GM18868 (cell line): ENCODE measurements around the gene HDLBP.

Source experiments
- ATAC-seq: cut with Tn5 transposase; IDR thresholded peaks from one replicate; pipeline ENCODE4 v1.9.1; 2021; ENCODE audit warnings: mild to moderate bottlenecking, moderate library complexity; ENCODE audit not compliant: unreplicated experiment

Gene HDLBP

GRCh38 chr2:241179899-241180298, 135.6 kb downstream of the HDLBP start:
- no peak for ATAC-seq

DNA sequence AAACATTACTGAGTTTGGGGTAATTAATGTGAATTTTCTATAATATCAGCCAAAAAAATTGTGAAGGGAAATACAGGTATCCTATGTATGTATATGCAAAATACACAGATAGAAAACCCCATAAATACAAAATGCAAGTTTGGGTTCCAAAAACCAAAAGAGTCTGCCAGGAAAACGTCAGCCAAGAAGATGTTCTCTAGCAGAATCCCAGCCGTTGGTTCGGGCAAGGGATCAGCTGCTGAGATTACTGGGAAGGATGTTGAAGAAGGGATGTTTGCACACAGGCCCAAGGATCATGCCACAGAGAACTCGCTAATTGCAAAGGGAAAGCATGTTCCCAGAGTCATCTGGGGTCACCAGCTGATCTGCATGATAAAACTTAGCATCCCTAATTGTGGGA, 136.5 kb downstream of the HDLBP start:
- ATAC-seq, result no peak

- no peak for ATAC-seq
These were observed 137.7 kb downstream of the HDLBP start for GRCh38 chr2:241177526-241178334.
